UCSD-AML1 (cell line): Measurements from ENCODE around the gene NOL12.

ENCODE experiments used
- DNase-seq: peaks from one replicate; lab custom pipeline; 2025; ENCODE audit not compliant: unreplicated experiment; lab: John Stamatoyannopoulos, UW

Gene NOL12

GRCh38 chr22:37659066-37659896 is 26.9 kb upstream of the NOL12 start:
- peak; percentile 32 for DNase-seq

GRCh38 chr22:37659897-37660708 is 26.0 kb upstream of the NOL12 start:
- DNase-seq, result no peak

- DNase-seq, result no peak
These were observed 25.5 kb upstream of the NOL12 start for GRCh38 chr22:37660709-37661045.

- DNase-seq, result peak; percentile 29
These were observed 24.8 kb upstream of the NOL12 start for GRCh38 chr22:37661160-37661924.

DNA sequence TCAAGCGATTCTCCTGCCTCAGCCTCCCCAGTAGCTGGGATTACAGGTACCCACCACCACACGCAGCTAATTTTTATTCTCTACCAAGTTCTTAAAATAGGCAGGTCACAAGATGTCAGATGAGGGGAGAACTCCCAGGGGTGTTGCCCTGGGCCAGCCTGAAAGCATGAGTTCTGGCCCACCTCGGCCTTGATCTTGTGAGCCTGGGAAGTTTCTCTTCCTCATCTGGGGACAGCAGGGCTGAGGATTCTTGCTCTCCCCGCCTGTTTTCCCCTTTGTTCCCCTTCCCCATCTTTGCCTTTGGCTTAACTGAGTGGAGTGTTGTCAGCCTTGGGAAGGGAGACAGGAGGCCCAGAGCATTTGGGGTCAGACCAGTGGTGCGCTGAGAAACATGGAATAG is 24.1 kb upstream of the NOL12 start:
- DNase-seq, result no peak

DNA sequence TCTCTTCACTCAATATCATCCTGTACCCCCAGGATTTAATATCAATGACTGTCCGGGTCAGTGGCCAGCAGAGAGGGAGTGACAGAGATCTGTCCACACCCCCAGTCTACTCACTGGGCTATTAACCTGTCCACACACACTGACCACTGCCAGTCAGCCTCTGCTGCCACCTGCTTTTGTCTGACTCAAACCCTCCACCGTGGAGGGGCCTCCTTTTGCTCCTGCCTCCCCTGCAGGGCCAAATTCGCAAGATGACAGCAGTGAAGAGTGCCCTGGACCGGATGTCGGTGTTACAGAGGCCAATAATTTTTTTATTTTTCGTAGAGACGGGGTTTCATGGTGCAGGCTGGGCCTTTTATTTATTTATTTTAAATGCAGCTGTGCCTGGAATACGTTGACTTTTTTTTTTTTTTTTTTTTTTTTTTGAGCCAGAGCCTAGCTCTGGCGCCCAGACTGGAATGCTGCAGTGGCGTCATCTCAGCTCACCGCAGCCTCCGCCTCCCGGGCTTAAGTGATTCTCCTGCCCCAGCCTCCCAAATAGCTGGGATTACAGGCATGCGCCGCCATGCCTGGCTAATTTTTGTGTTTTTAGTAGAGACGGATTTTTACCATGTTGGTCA is 22.5 kb upstream of the NOL12 start:
- no peak for DNase-seq

- no peak for DNase-seq
These were observed 21.7 kb upstream of the NOL12 start for GRCh38 chr22:37664249-37665101.

- no peak for DNase-seq
These were observed 20.7 kb upstream of the NOL12 start for GRCh38 chr22:37665487-37665886.

- DNase-seq, result no peak
These were observed 16.6 kb upstream of the NOL12 start for GRCh38 chr22:37669586-37669985.

- no peak for DNase-seq
These were observed 13.8 kb upstream of the NOL12 start for GRCh38 chr22:37672206-37672919.

DNA sequence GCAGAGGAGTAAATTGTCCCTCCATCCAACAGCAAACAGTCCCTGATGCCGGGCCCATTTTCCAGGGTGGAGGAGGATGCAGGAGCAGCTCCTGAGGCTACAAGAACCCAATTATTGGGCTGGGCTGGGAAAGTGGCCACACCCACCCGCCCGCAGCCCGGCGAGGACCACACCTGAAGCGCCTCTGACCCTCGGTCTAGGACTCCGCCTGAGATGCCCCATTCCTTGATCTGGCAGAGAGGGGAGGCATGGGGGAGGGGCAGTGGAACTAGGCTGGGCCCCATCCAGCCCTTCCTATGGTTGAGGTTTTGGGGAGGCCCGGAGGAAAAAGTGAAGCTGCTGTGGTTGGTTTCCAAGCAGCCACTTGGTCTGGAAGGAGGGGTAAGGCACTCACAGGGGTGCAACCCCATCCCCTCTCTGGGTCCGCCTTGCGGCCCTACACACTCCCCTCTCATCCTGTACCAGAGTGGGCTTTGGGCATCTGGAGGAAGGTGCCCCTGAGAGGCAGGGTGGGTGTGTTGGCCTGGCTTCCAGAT is 13.2 kb upstream of the NOL12 start:
- DNase-seq, result peak; percentile 31

- no peak for DNase-seq
These were observed 11.9 kb upstream of the NOL12 start for GRCh38 chr22:37674248-37674647.

GRCh38 chr22:37674951-37675929 is 10.9 kb upstream of the NOL12 start, which contains the start of gene LGALS1:
Gene LGALS1, plus strand, starts transcription at chr22:37675636. Its CDS starts 67 bp downstream, at chr22:37675703.
- peak; percentile 88 for DNase-seq

DNA sequence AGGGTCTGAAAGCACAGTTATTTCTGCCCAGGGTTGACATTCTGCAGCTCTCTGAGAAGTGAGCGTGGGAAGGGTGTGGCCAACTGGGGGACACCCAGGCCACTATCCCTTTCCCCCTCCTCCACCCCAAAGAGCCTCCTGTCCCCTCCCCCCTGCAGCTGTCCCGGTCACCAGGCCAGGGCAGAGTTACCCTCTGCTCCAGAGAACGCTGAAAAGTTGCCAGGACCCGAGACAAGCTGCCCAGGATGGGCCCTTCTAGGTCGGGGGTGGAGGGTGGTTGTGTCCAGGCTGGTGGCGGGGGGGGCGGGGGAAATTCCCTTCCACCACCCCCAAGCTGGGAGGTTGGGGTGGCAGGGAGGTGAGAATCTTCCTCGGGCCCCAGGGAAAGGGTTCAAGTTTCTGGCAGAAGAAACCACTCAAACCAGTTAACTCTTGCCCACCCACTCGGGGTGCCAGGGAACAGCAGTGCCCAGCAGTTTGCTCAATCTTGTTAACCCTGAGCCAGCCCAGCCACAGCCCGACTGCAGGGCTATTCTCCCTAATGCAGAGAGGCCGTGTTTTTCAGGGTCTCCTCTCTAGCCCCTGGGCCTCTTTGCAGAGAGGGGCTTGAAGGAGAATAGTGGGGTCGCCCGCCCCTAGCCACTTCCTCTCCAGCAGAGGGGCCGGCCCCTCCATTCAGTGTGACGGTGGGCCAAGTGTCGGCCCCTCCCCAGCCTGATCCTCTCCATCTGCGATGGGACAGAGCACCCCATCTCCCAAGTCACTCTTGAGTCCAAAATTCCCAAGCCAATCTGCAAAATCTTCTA is 10.0 kb upstream of the NOL12 start:
- DNase-seq, result peak; percentile 42

- peak; percentile 94 for DNase-seq
These were observed 9.2 kb upstream of the NOL12 start for GRCh38 chr22:37676736-37677492.

DNA sequence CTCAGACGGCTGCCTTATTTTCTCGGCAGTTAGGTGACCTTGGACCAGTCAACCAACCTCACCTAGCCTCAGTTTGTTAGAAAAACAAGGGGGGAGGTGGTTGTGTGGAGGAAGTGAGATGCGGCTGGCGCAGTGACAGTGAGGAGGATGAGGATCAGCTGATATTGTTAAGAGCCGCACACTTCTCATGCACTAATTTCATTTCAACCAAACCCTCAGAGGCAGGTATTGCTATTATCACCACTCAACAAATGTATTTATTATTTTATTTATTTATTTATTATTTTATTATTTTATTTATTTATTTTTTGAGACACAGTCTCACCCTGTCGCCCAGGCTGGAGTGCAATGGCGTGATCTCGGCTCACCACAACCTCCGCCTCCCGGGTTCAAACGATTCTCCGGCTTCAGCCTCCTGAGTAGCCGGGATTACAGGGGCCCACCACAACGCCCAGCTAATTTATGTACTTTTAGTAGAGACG is 8.6 kb upstream of the NOL12 start:
- DNase-seq, result no peak
